Neural cell (in vitro differentiated cells): Measurements from ENCODE around the gene GTPBP6. TPM values are rescaled to one million over a fixed set of nuclear protein-coding genes. Genes with fewer than 3 reads are reported as not detected.

ENCODE experiments used
- H2AFZ ChIP-seq: fragments of 200-600, 300-800 bp; sonication (generic), shearing (Covaris generic); 2 replicates; pipeline ENCODE4 v1.6.0; 2014; ENCODE audit warnings: low read depth, mild to moderate bottlenecking, antibody characterized with exemption, low read length, moderate library complexity
- H3F3A ChIP-seq: fragments of 200-600 bp; shearing (Covaris generic); 2 replicates; pipeline ENCODE4 v1.6.1; 2016; ENCODE audit warnings: mild to moderate bottlenecking, moderate library complexity, mixed read lengths, antibody characterized with exemption, low read length; ENCODE audit not compliant: insufficient read depth, poor library complexity, severe bottlenecking
- H3K27ac ChIP-seq: fragments of 200-600, 300-800 bp; sonication (generic), shearing (Covaris generic); 2 replicates; pipeline ENCODE4 v1.5.1; 2014; ENCODE audit warnings: mild to moderate bottlenecking, low read length, moderate library complexity
- H3K27me3 ChIP-seq: fragments of 300-800, 200-600 bp; sonication (generic), shearing (Covaris generic); 2 replicates; pipeline ENCODE4 v1.6.0; 2014; ENCODE audit warnings: mild to moderate bottlenecking, low read depth, low read length, moderate library complexity; ENCODE audit not compliant: insufficient read depth
- H3K36me3 ChIP-seq: fragments of 300-800, 200-600 bp; sonication (generic), shearing (Covaris generic); 2 replicates; pipeline ENCODE4 v1.5.1; 2014; ENCODE audit warnings: mild to moderate bottlenecking, antibody characterized with exemption, low read length, moderate library complexity; ENCODE audit not compliant: insufficient read depth
- H3K4me2 ChIP-seq: fragments of 300-800, 200-600 bp; sonication (generic), shearing (Covaris generic); 2 replicates; pipeline ENCODE4 v1.6.0; 2014; ENCODE audit warnings: mild to moderate bottlenecking, low read length
- H3K4me3 ChIP-seq: fragments of 300-800, 200-600 bp; sonication (generic), shearing (Covaris generic); 2 replicates; pipeline ENCODE4 v1.5.1; 2014; ENCODE audit warnings: mild to moderate bottlenecking, low read length, moderate library complexity
- H3K79me2 ChIP-seq: fragments of 200-600 bp; shearing (Covaris generic); replicated peaks from 2 replicates; pipeline ENCODE4 v1.6.0; 2014; ENCODE audit warnings: mild to moderate bottlenecking, low read length, moderate library complexity; ENCODE audit not compliant: insufficient read depth
- H3K9ac ChIP-seq: fragments of 300-800, 200-600 bp; sonication (generic), shearing (Covaris generic); 2 replicates; pipeline ENCODE4 v1.6.1; 2016; ENCODE audit warnings: mild to moderate bottlenecking, low read length, mixed read lengths
- H3K9me2 ChIP-seq: fragments of 200-600 bp; shearing (Covaris generic); 2 replicates; pipeline ENCODE4 v1.6.1; 2016; ENCODE audit warnings: mild to moderate bottlenecking, low read length, mixed read lengths; ENCODE audit not compliant: insufficient read depth
- H3K9me3 ChIP-seq: fragments of 200-600, 300-800 bp; sonication (generic), shearing (Covaris generic); 2 replicates; pipeline ENCODE4 v1.6.1; 2016; ENCODE audit warnings: mild to moderate bottlenecking, mixed run types, low read length, moderate library complexity, mixed read lengths
- H4K20me1 ChIP-seq: fragments of 200-600 bp; shearing (Covaris generic); 2 replicates; pipeline ENCODE4 v1.6.1; 2016; ENCODE audit warnings: mild to moderate bottlenecking, mixed run types; ENCODE audit not compliant: insufficient read depth
- EP300 ChIP-seq: fragments of 450-650 bp; conservative IDR thresholded peaks from 2 replicates; pipeline ENCODE4 v1.6.1; 2014; ENCODE audit warnings: antibody characterized with exemption, mild to moderate bottlenecking, moderate library complexity; ENCODE audit not compliant: poor library complexity, severe bottlenecking
- EZH2 ChIP-seq: fragments of 200-600, 300-800 bp; shearing (Covaris generic), sonication (generic); IDR thresholded peaks from 2 replicates; pipeline ENCODE4 v1.6.1; 2014; ENCODE audit warnings: antibody characterized with exemption, low read length, borderline replicate concordance, mild to moderate bottlenecking; ENCODE audit not compliant: insufficient read depth, poor library complexity, severe bottlenecking
- MXI1 ChIP-seq: fragments of 450-650 bp; conservative IDR thresholded peaks from 2 replicates; pipeline ENCODE4 v1.6.1; 2014; ENCODE audit warnings: antibody characterized with exemption, mild to moderate bottlenecking; ENCODE audit not compliant: poor library complexity, severe bottlenecking
- POLR2AphosphoS5 ChIP-seq: IDR thresholded peaks from 2 replicates; pipeline ENCODE4 v1.6.1; 2012
- RAD21 ChIP-seq: fragments of 450-650 bp; conservative IDR thresholded peaks from 2 replicates; pipeline ENCODE4 v1.6.1; 2014; ENCODE audit warnings: antibody characterized with exemption, mild to moderate bottlenecking, moderate library complexity
- SMC3 ChIP-seq: fragments of 450-650 bp; conservative IDR thresholded peaks from 2 replicates; pipeline ENCODE4 v1.6.1; 2014; ENCODE audit warnings: antibody characterized with exemption, mild to moderate bottlenecking, moderate library complexity; ENCODE audit not compliant: poor library complexity
- TAF1 ChIP-seq: IDR thresholded peaks from 2 replicates; pipeline ENCODE4 v1.6.1; 2012; ENCODE audit warnings: low read depth
- polyA plus RNA-seq: library from polyadenylated mRNA; depleted of rRNA; stranded (reverse); fragments of >200 nt; gene quantifications from 2 replicates; pipeline ENCODE4 v1.2.3, GENCODE V29; 2014
- TF ChIP-seq, protein P1 (sequence below): fragments of 450-650 bp; IDR thresholded peaks from 2 replicates; pipeline ENCODE4 v1.5.1; 2014; ENCODE audit warnings: antibody characterized with exemption, mild to moderate bottlenecking, moderate library complexity; ENCODE audit not compliant: poor library complexity, severe bottlenecking
- TF ChIP-seq, protein P2 (sequence below): IDR thresholded peaks from 2 replicates; pipeline ENCODE4 v1.6.1; 2012; ENCODE audit warnings: borderline replicate concordance

GTPBP6 gene
- polyA plus RNA-seq, 1 donor from 2014 or later, result 23.6 TPM

DNA sequence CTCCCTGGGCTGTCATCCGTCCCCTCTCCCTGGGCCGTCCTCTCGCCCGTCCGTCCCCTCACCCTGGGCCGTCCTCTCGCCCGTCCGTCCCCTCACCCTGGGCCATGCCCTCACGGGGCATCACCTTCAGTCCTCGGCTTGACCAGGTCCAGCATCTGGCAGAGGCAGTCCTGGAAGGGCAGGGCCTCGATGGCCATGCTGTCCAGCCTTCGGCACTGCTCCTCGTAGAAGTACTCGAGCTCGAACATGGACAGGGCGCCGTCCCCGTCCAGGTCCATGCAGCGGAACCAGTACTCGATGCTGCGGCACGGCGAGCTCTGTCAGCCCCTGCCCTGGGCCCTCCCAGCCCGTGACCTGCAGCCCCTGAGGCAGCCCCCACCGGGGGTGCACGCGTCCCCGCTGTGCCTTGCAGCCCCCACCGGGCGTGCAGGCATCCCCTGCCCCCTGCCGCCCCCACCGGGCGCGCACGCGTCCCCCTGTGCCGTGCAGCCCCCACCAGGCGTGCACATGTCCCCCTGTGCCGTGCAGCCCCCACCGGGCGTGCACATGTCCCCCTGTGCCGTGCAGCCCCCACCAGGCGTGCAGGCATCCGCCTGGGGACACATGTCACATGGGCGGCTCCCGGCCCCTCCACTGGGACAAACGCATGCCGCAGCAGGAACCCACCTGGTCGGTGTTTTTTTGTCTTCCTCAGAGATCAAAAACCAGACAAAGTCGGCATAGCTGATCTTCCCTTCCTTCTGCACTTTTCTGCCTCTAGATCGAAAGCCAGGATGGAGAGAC, 22.2 kb upstream of the GTPBP6 start:
- H2AFZ ChIP-seq, result no peak overlapping the region
- H3K4me2 ChIP-seq, result no peak overlapping the region
- H3K4me3 ChIP-seq, result no peak overlapping the region
- peaks cover 3% of the 10 kb centered on the region for H3K9me3 ChIP-seq
- H3K27me3 ChIP-seq, result no peaks in the 10 kb centered on the region
- H3K9me2 ChIP-seq, result no peaks in the 10 kb centered on the region
- no peaks in the 10 kb centered on the region for H3K79me2 ChIP-seq
- H3K9ac ChIP-seq, result no peak overlapping the region
- H3K27ac ChIP-seq, result no peak overlapping the region
- no peaks in the 10 kb centered on the region for H3F3A ChIP-seq
- no peak for TF ChIP-seq EP300
- TF ChIP-seq EZH2, result no peak
- TF ChIP-seq RAD21, result no peak
- TF ChIP-seq TAF1, result no peak
- TF ChIP-seq SMC3, result no peak
- TF ChIP-seq MXI1, result no peak
- TF ChIP-seq, protein P1, sequence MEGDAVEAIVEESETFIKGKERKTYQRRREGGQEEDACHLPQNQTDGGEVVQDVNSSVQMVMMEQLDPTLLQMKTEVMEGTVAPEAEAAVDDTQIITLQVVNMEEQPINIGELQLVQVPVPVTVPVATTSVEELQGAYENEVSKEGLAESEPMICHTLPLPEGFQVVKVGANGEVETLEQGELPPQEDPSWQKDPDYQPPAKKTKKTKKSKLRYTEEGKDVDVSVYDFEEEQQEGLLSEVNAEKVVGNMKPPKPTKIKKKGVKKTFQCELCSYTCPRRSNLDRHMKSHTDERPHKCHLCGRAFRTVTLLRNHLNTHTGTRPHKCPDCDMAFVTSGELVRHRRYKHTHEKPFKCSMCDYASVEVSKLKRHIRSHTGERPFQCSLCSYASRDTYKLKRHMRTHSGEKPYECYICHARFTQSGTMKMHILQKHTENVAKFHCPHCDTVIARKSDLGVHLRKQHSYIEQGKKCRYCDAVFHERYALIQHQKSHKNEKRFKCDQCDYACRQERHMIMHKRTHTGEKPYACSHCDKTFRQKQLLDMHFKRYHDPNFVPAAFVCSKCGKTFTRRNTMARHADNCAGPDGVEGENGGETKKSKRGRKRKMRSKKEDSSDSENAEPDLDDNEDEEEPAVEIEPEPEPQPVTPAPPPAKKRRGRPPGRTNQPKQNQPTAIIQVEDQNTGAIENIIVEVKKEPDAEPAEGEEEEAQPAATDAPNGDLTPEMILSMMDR, result no peak
- no peak for TF ChIP-seq POLR2AphosphoS5
- TF ChIP-seq, protein P2, sequence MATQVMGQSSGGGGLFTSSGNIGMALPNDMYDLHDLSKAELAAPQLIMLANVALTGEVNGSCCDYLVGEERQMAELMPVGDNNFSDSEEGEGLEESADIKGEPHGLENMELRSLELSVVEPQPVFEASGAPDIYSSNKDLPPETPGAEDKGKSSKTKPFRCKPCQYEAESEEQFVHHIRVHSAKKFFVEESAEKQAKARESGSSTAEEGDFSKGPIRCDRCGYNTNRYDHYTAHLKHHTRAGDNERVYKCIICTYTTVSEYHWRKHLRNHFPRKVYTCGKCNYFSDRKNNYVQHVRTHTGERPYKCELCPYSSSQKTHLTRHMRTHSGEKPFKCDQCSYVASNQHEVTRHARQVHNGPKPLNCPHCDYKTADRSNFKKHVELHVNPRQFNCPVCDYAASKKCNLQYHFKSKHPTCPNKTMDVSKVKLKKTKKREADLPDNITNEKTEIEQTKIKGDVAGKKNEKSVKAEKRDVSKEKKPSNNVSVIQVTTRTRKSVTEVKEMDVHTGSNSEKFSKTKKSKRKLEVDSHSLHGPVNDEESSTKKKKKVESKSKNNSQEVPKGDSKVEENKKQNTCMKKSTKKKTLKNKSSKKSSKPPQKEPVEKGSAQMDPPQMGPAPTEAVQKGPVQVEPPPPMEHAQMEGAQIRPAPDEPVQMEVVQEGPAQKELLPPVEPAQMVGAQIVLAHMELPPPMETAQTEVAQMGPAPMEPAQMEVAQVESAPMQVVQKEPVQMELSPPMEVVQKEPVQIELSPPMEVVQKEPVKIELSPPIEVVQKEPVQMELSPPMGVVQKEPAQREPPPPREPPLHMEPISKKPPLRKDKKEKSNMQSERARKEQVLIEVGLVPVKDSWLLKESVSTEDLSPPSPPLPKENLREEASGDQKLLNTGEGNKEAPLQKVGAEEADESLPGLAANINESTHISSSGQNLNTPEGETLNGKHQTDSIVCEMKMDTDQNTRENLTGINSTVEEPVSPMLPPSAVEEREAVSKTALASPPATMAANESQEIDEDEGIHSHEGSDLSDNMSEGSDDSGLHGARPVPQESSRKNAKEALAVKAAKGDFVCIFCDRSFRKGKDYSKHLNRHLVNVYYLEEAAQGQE, result no peak
- H3K36me3 ChIP-seq, result peaks cover 5% of the 10 kb centered on the region
- no peaks in the 10 kb centered on the region for H4K20me1 ChIP-seq

DNA sequence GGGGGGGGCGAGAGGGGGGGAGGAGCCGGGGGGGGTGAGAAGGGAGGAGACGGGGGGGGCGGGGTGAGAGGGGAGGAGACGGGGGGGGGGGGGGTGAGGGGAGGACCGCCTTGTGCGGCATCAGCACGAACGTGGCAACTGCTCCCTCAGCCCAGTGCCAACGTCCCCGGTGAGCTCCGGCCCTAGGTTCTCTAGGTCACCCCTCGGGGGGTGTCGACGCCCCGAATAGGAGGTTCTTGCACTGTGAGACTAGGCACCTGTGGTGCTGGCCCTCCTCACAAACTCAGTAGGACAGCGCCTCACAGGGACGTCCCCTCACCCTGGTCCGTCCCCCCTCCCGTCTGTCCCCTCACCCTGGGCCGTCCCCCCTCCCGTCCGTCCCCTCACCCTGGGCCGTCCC, 21.5 kb upstream of the GTPBP6 start:
- H3K4me3 ChIP-seq, result no peak overlapping the region
- H4K20me1 ChIP-seq, result no peaks in the 10 kb centered on the region
- TF ChIP-seq RAD21 (no peak), POLR2AphosphoS5 (no peak), TAF1 (no peak), MXI1 (no peak), SMC3 (no peak), EZH2 (no peak), EP300 (no peak)
- TF ChIP-seq, protein P1, result no peak
- TF ChIP-seq, protein P2, result no peak
- no peak overlapping the region for H3K9ac ChIP-seq
- no peak overlapping the region for H3K4me2 ChIP-seq
- no peak overlapping the region for H3K27ac ChIP-seq
- no peak overlapping the region for H2AFZ ChIP-seq
- H3K9me3 ChIP-seq, result peaks cover 3% of the 10 kb centered on the region
- H3K79me2 ChIP-seq, result no peaks in the 10 kb centered on the region
- H3K36me3 ChIP-seq, result peaks cover 5% of the 10 kb centered on the region
- no peaks in the 10 kb centered on the region for H3K27me3 ChIP-seq
- H3K9me2 ChIP-seq, result no peaks in the 10 kb centered on the region
- H3F3A ChIP-seq, result no peaks in the 10 kb centered on the region
